ENCODE measurements around the gene DIDO1. TPM values are rescaled to one million over a fixed set of nuclear protein-coding genes. Genes with fewer than 3 reads are reported as not detected.

The DIDO1 gene
- total and polyA plus RNA-seq, 2 donors (not counting 1 experiment from before 2014, with no cell fraction given), result 57.6 to 124 TPM

DNA sequence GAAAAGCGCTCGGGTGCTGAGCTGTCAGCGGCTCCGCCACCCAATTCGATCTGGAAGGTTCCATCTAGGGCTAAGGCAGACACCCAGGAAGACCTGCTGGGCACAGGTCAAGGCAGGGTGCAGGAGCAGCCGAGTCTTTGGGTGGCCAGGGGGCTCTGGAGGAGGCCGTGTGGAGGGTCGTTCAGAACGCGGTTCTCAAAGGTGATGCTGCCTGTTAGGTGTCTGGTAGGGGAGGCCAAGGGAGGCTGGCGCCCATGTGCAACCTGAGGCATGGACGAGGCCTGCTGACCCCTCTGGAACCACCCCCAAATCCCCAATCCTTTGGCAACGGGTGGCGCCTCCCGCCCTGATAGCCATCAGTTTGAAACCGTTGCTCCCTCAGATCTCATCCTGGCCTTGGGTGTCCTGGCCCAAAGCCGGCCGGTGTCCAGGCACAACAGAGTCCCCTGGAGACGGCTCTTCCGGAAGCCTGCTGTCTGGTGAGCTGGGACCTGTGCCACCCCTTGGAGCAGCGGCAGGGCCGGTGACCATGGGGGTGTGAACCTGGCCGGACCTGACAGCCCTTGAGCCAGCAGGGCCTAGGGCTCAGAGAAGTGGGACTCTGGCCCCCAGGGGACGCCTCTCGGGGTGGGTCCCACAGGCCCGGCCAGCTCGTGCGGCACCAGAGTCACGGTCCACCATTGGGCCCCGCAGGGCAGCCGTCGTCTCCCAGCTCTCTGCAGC, 36.7 kb upstream of the DIDO1 start:
- WGBS (ENCODE audit: insufficient coverage), result 97% methylated on average over 28 of the region's 32 CpGs
- Mint-ChIP-seq H3K4me3 (no peak overlapping the region), H3K4me1 (peaks cover 13% of the 10 kb centered on the region), H3K9me3 (ENCODE audit: insufficient read depth) (no peaks in the 10 kb centered on the region), H3K27me3 (no peaks in the 10 kb centered on the region), H3K27ac (no peak overlapping the region)
- Histone ChIP-seq H3K4me3 (ENCODE audit: control extremely low read depth in 1 of 5, extremely low read depth in 1 of 5, insufficient read depth in 1 of 5, low read depth in 2 of 5, low read length in 4 of 5) (no peak overlapping the region), H2AFZ (ENCODE audit: insufficient read depth, low read depth, low read length, poor library complexity, severe bottlenecking) (no peak overlapping the region), H3K79me2 (ENCODE audit: control insufficient read depth, insufficient read depth, low read length) (peaks cover 30% of the 10 kb centered on the region), H3K4me2 (replicated peaks; ENCODE audit: low read depth, low read length, poor library complexity, severe bottlenecking) (no peak overlapping the region), H4K20me1 (ENCODE audit: control insufficient read depth, insufficient read depth, low read length, poor library complexity, severe bottlenecking) (peaks cover 41% of the 10 kb centered on the region), H3K27me3 (replicated peaks in 1 of 4; ENCODE audit: control extremely low read depth in 1 of 4, control insufficient read depth in 3 of 4, insufficient read depth in 4 of 4, low read length in 3 of 4) (no peaks in the 10 kb centered on the region), H3K4me1 (ENCODE audit: control insufficient read depth in 2 of 2, insufficient read depth in 2 of 2, low read length in 2 of 2) (peaks cover 7 to 15% of the 10 kb centered on the region in 2 donors), H3K27ac (ENCODE audit: low read length in 2 of 2) (no peak overlapping the region), H3K9me3 (ENCODE audit: control extremely low read depth in 1 of 3, control insufficient read depth in 2 of 3, insufficient read depth in 1 of 3, low read length in 2 of 3) (no peaks in the 10 kb centered on the region), H3K36me3 (replicated peaks in 1 of 2; ENCODE audit: control extremely low read depth in 1 of 2, control insufficient read depth in 1 of 2, extremely low read depth in 1 of 2, insufficient read depth in 2 of 2, low read length in 1 of 2) (peaks cover 0 to 42% of the 10 kb centered on the region in 2 experiments), H3K9ac (ENCODE audit: low read length) (no peak overlapping the region)
- ChIA-PET CTCF (interaction anchor here (1.2 kb wide), 2 partner anchors 9 to 10 kb away, joined by 4 read pairs; no protein-coding TSS in a partner anchor), POLR2A (no interaction called here)
- no peak for TF ChIP-seq EZH2 (IDR thresholded peaks at IDR 0.05; ENCODE audit: borderline replicate concordance, insufficient read depth, low read depth, low read length, poor library complexity, severe bottlenecking)
- TF ChIP-seq, protein P1, sequence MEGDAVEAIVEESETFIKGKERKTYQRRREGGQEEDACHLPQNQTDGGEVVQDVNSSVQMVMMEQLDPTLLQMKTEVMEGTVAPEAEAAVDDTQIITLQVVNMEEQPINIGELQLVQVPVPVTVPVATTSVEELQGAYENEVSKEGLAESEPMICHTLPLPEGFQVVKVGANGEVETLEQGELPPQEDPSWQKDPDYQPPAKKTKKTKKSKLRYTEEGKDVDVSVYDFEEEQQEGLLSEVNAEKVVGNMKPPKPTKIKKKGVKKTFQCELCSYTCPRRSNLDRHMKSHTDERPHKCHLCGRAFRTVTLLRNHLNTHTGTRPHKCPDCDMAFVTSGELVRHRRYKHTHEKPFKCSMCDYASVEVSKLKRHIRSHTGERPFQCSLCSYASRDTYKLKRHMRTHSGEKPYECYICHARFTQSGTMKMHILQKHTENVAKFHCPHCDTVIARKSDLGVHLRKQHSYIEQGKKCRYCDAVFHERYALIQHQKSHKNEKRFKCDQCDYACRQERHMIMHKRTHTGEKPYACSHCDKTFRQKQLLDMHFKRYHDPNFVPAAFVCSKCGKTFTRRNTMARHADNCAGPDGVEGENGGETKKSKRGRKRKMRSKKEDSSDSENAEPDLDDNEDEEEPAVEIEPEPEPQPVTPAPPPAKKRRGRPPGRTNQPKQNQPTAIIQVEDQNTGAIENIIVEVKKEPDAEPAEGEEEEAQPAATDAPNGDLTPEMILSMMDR (IDR thresholded peaks at IDR 0.05), result no peak
- DNase-seq (no peak), ATAC-seq (ENCODE audit: low read depth) (no peak)
- intact Hi-C loops (cut with micrococcal nuclease), result no loop called here

DNA sequence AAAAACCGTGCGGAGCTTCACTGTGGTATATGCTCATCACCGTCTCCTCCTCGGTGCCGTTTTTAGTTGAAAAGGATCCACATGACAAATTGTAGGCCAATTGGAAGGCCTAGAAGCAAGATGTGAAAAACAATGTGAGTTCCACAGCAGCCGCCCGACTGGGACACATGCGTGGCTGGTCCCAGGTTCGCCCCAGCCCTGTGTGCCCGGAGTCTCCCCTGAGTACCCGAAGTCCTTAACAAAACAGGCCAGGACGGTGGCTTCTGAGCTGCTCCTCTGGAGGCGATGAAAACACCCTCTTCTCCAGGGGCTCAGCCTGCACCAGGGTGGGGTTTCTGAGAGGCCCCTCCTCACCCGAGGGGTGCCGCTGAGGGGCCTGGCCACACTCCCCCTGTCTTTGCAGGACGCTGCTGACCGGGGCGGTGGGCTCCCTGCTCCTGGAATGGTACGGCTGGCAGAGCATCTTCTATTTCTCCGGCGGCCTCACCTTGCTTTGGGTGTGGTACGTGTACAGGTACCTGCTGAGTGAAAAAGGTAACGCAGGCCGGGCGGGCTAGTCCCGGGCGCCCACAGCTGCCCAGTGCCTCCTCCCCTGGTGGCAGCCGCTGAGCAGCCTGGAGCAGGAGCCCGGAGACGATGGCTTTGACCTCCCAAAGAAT, 36.0 kb upstream of the DIDO1 start:
- Histone ChIP-seq H3K36me3 (replicated peaks in 1 of 2; ENCODE audit: control extremely low read depth in 1 of 2, control insufficient read depth in 1 of 2, extremely low read depth in 1 of 2, insufficient read depth in 2 of 2, low read length in 1 of 2) (peaks cover 0 to 49% of the 10 kb centered on the region in 2 experiments), H3K4me3 (ENCODE audit: control extremely low read depth in 1 of 5, extremely low read depth in 1 of 5, insufficient read depth in 1 of 5, low read depth in 2 of 5, low read length in 4 of 5) (no peak overlapping the region), H3K9ac (ENCODE audit: low read length) (no peak overlapping the region), H3K79me2 (ENCODE audit: control insufficient read depth, insufficient read depth, low read length) (peaks cover 37% of the 10 kb centered on the region), H2AFZ (ENCODE audit: insufficient read depth, low read depth, low read length, poor library complexity, severe bottlenecking) (no peak overlapping the region), H3K4me1 (ENCODE audit: control insufficient read depth in 2 of 2, insufficient read depth in 2 of 2, low read length in 2 of 2) (peaks cover 7 to 15% of the 10 kb centered on the region in 2 donors), H4K20me1 (ENCODE audit: control insufficient read depth, insufficient read depth, low read length, poor library complexity, severe bottlenecking) (peaks cover 47% of the 10 kb centered on the region), H3K27me3 (replicated peaks in 1 of 4; ENCODE audit: control extremely low read depth in 1 of 4, control insufficient read depth in 3 of 4, insufficient read depth in 4 of 4, low read length in 3 of 4) (no peaks in the 10 kb centered on the region), H3K4me2 (replicated peaks; ENCODE audit: low read depth, low read length, poor library complexity, severe bottlenecking) (no peak overlapping the region), H3K27ac (ENCODE audit: low read length in 2 of 2) (no peak overlapping the region), H3K9me3 (ENCODE audit: control extremely low read depth in 1 of 3, control insufficient read depth in 2 of 3, insufficient read depth in 1 of 3, low read length in 2 of 3) (no peaks in the 10 kb centered on the region)
- no peak for ATAC-seq (ENCODE audit: low read depth)
- Mint-ChIP-seq H3K27ac (no peak overlapping the region), H3K4me1 (peaks cover 13% of the 10 kb centered on the region), H3K27me3 (no peaks in the 10 kb centered on the region), H3K9me3 (ENCODE audit: insufficient read depth) (no peaks in the 10 kb centered on the region), H3K4me3 (no peak overlapping the region)
- 98% methylated on average over 27 of the region's 30 CpGs for WGBS (ENCODE audit: insufficient coverage)
- intact Hi-C loops (cut with micrococcal nuclease), result no loop called here
- CTCF ChIA-PET, result interaction anchor here (1.2 kb wide), 1 partner anchor 10 kb away, joined by 4 read pairs; no protein-coding TSS in a partner anchor
- POLR2A ChIA-PET, result no interaction called here
- no peak for DNase-seq
- no peak for TF ChIP-seq EZH2 (IDR thresholded peaks at IDR 0.05; ENCODE audit: borderline replicate concordance, insufficient read depth, low read depth, low read length, poor library complexity, severe bottlenecking)
- TF ChIP-seq, protein P1 (IDR thresholded peaks at IDR 0.05), result no peak

All from B cell (primary cell).